ENCODE data around the gene GNPDA2.

GNPDA2 gene

GRCh38 chr4:44674471-44674870 is 51.9 kb downstream of the GNPDA2 start:
- no peak for TF ChIP-seq CTCF (IDR thresholded peaks at IDR 0.05; ENCODE audit: low read depth, low read length)
- no peak overlapping the region for H3K4me3 ChIP-seq (ENCODE audit: low read depth, low read length)
- no peak for DNase-seq (ENCODE audit: low read depth, low spot score)
- in situ Hi-C loops (cut with HindIII; ENCODE audit: low sequenced_read_pairs) = no loop called here

- H3K4me3 ChIP-seq (ENCODE audit: low read depth, low read length) = no peak overlapping the region
- no peak for DNase-seq (ENCODE audit: low read depth, low spot score)
- in situ Hi-C loops (cut with HindIII; ENCODE audit: low sequenced_read_pairs) = no loop called here
- TF ChIP-seq CTCF (IDR thresholded peaks at IDR 0.05; ENCODE audit: low read depth, low read length) = no peak
These were observed 54.7 kb downstream of the GNPDA2 start for GRCh38 chr4:44671636-44672035.

- in situ Hi-C loops (cut with HindIII; ENCODE audit: low sequenced_read_pairs) = no loop called here
- TF ChIP-seq CTCF (IDR thresholded peaks at IDR 0.05; ENCODE audit: low read depth, low read length) = no peak
- H3K4me3 ChIP-seq (ENCODE audit: low read depth, low read length) = no peak overlapping the region
- DNase-seq (ENCODE audit: low read depth, low spot score) = no peak
These were observed 55.7 kb downstream of the GNPDA2 start for GRCh38 chr4:44670506-44671199.

GRCh38 chr4:44668526-44668925 is 57.8 kb downstream of the GNPDA2 start:
- H3K4me3 ChIP-seq (ENCODE audit: low read depth, low read length) = no peak overlapping the region
- TF ChIP-seq CTCF (IDR thresholded peaks at IDR 0.05; ENCODE audit: low read depth, low read length) = no peak
- in situ Hi-C loops (cut with HindIII; ENCODE audit: low sequenced_read_pairs) = no loop called here
- no peak for DNase-seq (ENCODE audit: low read depth, low spot score)

- no peak for DNase-seq (ENCODE audit: low read depth, low spot score)
- H3K4me3 ChIP-seq (ENCODE audit: low read depth, low read length) = no peak overlapping the region
- in situ Hi-C loops (cut with HindIII; ENCODE audit: low sequenced_read_pairs) = no loop called here
- TF ChIP-seq CTCF (IDR thresholded peaks at IDR 0.05; ENCODE audit: low read depth, low read length) = no peak
These were observed 62.7 kb downstream of the GNPDA2 start for GRCh38 chr4:44663539-44664263.

- no peak for DNase-seq (ENCODE audit: low read depth, low spot score)
- in situ Hi-C loops (cut with HindIII; ENCODE audit: low sequenced_read_pairs) = no loop called here
- H3K4me3 ChIP-seq (ENCODE audit: low read depth, low read length) = no peak overlapping the region
- TF ChIP-seq CTCF (IDR thresholded peaks at IDR 0.05; ENCODE audit: low read depth, low read length) = no peak
These were observed 63.7 kb downstream of the GNPDA2 start for GRCh38 chr4:44662623-44663005.
